Measurements from ENCODE around the gene TROAP. TPM values are rescaled to one million over a fixed set of nuclear protein-coding genes. Genes with fewer than 3 reads are reported as not detected.
"Not testable (repeated sequence)": the region's sequence is repeated elsewhere in the genome, so short reads cannot be mapped to it uniquely, and the experiment has no call there.

The TROAP gene
- total RNA-seq, 2 donors from 2014 or later = 11.8 to 51.8 TPM

GRCh38 chr12:49304161-49304560 lies 18.9 kb upstream of the TROAP start:
- Histone ChIP-seq H3K36me3 (no peaks in the 10 kb centered on the region), H3K4me1 (no peaks in the 10 kb centered on the region), H3K27ac (no peak overlapping the region), H3K9me3 (no peaks in the 10 kb centered on the region), H3K27me3 (no peaks in the 10 kb centered on the region), H3K4me3 (no peak overlapping the region), H3K9ac (ENCODE audit: low read depth in 2 of 2, low read length in 2 of 2) (no peak overlapping the region)
- intact Hi-C loops (cut with DNase I) = no loop called here
- DNase-seq = no peak
- TF ChIP-seq, protein P1, sequence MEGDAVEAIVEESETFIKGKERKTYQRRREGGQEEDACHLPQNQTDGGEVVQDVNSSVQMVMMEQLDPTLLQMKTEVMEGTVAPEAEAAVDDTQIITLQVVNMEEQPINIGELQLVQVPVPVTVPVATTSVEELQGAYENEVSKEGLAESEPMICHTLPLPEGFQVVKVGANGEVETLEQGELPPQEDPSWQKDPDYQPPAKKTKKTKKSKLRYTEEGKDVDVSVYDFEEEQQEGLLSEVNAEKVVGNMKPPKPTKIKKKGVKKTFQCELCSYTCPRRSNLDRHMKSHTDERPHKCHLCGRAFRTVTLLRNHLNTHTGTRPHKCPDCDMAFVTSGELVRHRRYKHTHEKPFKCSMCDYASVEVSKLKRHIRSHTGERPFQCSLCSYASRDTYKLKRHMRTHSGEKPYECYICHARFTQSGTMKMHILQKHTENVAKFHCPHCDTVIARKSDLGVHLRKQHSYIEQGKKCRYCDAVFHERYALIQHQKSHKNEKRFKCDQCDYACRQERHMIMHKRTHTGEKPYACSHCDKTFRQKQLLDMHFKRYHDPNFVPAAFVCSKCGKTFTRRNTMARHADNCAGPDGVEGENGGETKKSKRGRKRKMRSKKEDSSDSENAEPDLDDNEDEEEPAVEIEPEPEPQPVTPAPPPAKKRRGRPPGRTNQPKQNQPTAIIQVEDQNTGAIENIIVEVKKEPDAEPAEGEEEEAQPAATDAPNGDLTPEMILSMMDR (IDR thresholded peaks at IDR 0.05) = no peak

DNA sequence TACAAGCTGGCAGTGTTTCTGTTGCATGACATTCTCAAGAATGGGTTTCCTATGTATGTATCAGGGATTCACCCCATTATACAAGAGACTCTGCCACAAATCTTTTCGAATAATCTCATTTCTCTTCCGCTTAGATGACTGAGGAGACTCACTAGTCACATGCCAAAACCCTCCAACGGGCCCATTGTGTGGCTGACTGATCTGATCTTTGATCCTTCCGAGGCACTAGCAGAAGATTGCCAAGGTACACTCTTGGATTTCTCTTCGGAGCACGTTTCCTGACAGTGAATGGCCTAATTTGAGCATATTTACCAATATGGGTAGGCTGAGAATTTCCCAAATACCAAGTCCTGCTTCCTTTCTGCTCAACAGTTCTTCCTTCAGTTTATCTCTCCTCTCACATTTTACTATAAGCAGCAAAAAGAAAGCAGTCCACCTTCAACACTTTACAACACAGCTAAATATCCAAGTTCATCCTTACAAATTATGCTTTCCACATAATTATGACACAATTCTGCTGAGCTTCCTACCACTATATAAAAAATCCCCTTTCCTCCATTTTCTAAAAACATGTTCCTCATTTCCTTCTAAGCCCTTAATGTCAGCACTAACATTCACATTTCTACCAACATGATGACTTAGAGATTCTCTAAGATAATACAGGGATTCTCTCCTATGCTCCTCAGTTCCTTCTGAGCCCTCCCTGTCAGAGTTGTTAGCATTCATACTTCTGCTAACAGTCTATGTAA lies 17.1 kb upstream of the TROAP start:
- intact Hi-C loops (cut with DNase I) = no loop called here
- Histone ChIP-seq H3K27ac (no peak overlapping the region), H3K4me1 (no peaks in the 10 kb centered on the region), H3K36me3 (no peaks in the 10 kb centered on the region), H3K4me3 (no peak overlapping the region), H3K9ac (ENCODE audit: low read depth in 2 of 2, low read length in 2 of 2) (no peak overlapping the region), H3K9me3 (no peaks in the 10 kb centered on the region), H3K27me3 (no peaks in the 10 kb centered on the region)
- TF ChIP-seq, protein P1 (IDR thresholded peaks at IDR 0.05) = no peak
- no peak for DNase-seq

- Histone ChIP-seq H3K27me3 (no peaks in the 10 kb centered on the region), H3K4me1 (no peaks in the 10 kb centered on the region), H3K9ac (ENCODE audit: low read depth in 2 of 2, low read length in 2 of 2) (no peak overlapping the region), H3K9me3 (no peaks in the 10 kb centered on the region), H3K27ac (no peak overlapping the region), H3K36me3 (no peaks in the 10 kb centered on the region), H3K4me3 (no peak overlapping the region)
- DNase-seq = no peak
- TF ChIP-seq, protein P1 (IDR thresholded peaks at IDR 0.05) = no peak
- intact Hi-C loops (cut with DNase I) = no loop called here
Observed at GRCh38 chr12:49309386-49309785, 13.7 kb upstream of the TROAP start.

DNA sequence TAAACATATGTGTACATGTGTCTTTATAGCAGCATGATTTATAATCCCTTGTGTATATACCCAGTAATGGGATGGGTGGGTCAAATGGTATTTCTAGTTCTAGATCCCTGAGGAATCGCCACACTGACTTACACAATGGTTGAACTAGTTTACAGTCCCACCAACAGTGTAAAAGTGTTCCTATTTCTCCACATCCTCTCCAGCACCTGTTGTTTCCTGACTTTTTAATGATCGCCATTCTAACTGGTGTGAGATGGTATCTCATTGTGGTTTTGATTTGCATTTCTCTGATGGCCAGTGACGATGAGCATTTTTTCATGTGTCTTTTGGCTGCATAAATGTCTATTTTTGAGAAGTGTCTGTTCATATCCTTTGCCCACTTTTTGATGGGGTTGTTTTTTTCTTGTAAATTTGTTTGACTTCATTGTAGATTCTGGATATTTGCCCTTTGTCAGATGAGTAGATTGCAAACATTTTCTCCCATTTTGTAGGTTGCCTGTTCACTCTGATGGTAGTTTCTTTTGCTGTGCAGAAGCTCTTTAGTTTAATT lies 12.5 kb upstream of the TROAP start:
- DNase-seq; H3K36me3 ChIP-seq; H3K27me3 ChIP-seq; H3K9ac ChIP-seq (ENCODE audit: low read depth in 2 of 2, low read length in 2 of 2); H3K4me1 ChIP-seq; H3K4me3 ChIP-seq; H3K27ac ChIP-seq; intact Hi-C loops (cut with DNase I); H3K9me3 ChIP-seq: not testable (repeated sequence)

GRCh38 chr12:49314811-49315210 lies 8.2 kb upstream of the TROAP start:
- TF ChIP-seq, protein P1 (IDR thresholded peaks at IDR 0.05) = no peak
- no peaks in the 10 kb centered on the region for H3K27me3 ChIP-seq
- H3K9me3 ChIP-seq = no peaks in the 10 kb centered on the region
- no peaks in the 10 kb centered on the region for H3K36me3 ChIP-seq
- intact Hi-C loops (cut with DNase I) = no loop called here
- H3K4me1 ChIP-seq = no peaks in the 10 kb centered on the region
- no peak overlapping the region for H3K9ac ChIP-seq (ENCODE audit: low read depth in 2 of 2, low read length in 2 of 2)
- no peak overlapping the region for H3K27ac ChIP-seq
- DNase-seq = no peak
- no peak overlapping the region for H3K4me3 ChIP-seq

- H3K36me3 ChIP-seq; H3K4me1 ChIP-seq; H3K27me3 ChIP-seq; H3K27ac ChIP-seq; DNase-seq; H3K9me3 ChIP-seq; intact Hi-C loops (cut with DNase I); H3K9ac ChIP-seq (ENCODE audit: low read depth in 2 of 2, low read length in 2 of 2); H3K4me3 ChIP-seq: not testable (repeated sequence)
Observed at GRCh38 chr12:49317118-49317517, 5.9 kb upstream of the TROAP start.

DNA sequence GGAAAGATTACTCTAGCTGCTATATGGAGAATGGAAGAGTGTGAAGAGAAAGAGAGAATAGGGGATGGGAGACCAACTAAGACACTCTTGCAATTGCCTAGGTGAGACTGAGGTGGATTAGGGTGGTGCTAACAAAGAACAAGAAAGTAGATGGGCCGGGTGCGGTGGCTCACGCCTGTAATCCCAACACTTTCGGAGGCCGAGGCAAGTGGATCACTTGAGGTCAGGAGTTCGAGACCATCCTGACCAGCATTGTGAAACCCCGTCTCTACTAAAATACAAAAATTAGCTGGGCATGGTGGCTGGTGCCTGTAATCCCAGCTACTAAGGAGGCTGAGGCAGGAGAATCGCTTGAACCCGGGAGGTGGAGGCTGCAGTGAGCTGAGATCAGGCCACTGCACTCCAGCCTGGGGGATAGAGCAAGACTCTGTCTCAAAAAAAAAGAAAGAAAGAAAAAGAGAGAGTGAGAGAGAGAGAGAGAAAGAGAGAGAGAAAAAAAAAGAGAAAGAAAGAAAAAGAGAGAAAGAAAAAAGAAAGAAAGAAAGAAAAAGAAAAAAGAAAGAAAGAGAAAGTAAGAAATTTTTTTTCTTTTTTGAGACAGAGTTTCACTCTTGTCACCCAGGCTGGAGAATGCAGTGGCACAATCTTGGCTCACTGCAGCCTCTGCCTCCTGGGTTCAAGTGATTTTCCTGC lies 2.5 kb upstream of the TROAP start:
- DNase-seq; H3K27me3 ChIP-seq; intact Hi-C loops (cut with DNase I); H3K9ac ChIP-seq (ENCODE audit: low read depth in 2 of 2, low read length in 2 of 2); H3K36me3 ChIP-seq; H3K9me3 ChIP-seq; H3K4me3 ChIP-seq; H3K27ac ChIP-seq; H3K4me1 ChIP-seq: not testable (repeated sequence)
